GM12872 (cell line): ENCODE measurements around the gene OOSP3.

Source experiments
- TF ChIP-seq, protein P1 (sequence below): IDR thresholded peaks from 3 replicates; pipeline ENCODE4 v1.5.1; 2011; ENCODE audit warnings: low read depth, mild to moderate bottlenecking, low read length, moderate library complexity; ENCODE audit not compliant: insufficient read depth

The OOSP3 gene

DNA sequence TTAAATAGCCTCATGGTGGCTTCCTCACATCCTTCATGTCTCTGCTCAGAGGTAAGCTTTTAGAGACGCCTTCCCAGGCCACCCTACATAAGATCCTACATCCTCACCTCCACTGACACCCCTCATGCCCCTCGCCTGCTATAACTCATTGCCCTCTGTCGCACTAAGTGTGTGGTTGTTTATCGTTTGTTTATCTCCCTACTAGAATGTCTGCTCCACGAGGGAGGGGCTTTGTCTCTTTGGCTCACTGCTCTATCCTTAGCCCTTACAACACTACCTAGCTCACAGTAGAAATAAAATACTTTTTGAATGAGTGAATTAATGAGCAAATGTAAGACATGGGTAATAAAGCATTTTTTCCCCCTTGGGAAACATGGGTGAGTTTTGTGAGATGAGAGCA is 32.0 kb upstream of the OOSP3 start:
- TF ChIP-seq, protein P1, sequence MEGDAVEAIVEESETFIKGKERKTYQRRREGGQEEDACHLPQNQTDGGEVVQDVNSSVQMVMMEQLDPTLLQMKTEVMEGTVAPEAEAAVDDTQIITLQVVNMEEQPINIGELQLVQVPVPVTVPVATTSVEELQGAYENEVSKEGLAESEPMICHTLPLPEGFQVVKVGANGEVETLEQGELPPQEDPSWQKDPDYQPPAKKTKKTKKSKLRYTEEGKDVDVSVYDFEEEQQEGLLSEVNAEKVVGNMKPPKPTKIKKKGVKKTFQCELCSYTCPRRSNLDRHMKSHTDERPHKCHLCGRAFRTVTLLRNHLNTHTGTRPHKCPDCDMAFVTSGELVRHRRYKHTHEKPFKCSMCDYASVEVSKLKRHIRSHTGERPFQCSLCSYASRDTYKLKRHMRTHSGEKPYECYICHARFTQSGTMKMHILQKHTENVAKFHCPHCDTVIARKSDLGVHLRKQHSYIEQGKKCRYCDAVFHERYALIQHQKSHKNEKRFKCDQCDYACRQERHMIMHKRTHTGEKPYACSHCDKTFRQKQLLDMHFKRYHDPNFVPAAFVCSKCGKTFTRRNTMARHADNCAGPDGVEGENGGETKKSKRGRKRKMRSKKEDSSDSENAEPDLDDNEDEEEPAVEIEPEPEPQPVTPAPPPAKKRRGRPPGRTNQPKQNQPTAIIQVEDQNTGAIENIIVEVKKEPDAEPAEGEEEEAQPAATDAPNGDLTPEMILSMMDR = no peak

DNA sequence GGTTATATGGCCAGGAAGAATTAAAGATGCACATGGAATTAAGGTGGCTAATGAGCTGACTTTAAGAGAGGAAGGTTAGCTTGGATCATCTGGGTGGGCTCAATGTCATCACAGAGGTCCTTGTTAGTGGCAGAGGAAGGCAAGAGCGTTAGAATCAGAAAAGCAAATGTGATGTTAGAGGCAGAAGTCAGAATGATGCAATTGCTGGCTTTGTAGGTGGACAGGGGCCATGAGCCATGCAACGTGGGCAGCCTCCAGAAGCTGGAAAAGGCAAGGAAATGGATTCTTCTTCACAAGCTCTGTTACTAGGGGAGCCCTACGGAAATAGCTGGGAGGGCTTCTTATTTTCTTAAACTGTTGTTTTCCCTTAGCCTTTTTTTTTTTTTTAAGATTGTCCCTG is 31.0 kb upstream of the OOSP3 start:
- TF ChIP-seq, protein P1 = no peak

DNA sequence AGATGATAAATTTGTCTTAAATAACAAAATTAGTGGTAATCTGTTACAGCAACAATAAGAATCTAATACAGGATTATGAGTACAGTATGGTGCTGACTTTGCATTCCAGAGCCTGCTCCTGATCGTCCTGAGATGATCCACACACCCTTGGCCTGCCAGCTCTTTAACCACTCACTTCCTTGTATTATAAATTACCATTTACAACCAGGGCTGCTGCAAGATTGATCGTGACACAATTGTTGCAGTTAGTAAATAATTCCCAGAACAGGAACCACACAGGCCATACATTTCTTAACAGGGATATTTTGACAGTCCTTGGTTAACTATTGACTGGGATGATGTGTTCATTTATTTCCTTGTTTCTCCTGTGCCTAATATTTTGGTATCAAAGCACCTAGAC is 29.5 kb upstream of the OOSP3 start:
- TF ChIP-seq, protein P1 = no peak

DNA sequence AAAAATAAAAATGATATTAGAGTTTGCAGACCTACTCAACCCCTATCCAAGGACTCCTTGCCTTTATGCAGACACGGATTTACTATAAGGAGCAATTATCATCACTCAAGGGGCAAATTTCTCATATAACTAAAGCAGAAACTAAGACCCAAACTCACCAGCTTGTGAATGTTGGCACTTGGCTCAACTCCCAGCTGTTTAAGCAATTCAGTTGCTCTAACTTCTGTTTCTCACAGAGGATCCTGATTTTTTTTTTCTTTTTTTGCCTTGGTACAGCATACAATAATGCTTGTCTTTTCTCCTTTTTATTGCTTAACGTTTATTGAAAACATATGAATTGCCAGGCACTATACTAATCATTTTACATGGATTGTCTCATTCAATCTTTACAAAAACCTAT is 23.7 kb upstream of the OOSP3 start:
- TF ChIP-seq, protein P1 = no peak

DNA sequence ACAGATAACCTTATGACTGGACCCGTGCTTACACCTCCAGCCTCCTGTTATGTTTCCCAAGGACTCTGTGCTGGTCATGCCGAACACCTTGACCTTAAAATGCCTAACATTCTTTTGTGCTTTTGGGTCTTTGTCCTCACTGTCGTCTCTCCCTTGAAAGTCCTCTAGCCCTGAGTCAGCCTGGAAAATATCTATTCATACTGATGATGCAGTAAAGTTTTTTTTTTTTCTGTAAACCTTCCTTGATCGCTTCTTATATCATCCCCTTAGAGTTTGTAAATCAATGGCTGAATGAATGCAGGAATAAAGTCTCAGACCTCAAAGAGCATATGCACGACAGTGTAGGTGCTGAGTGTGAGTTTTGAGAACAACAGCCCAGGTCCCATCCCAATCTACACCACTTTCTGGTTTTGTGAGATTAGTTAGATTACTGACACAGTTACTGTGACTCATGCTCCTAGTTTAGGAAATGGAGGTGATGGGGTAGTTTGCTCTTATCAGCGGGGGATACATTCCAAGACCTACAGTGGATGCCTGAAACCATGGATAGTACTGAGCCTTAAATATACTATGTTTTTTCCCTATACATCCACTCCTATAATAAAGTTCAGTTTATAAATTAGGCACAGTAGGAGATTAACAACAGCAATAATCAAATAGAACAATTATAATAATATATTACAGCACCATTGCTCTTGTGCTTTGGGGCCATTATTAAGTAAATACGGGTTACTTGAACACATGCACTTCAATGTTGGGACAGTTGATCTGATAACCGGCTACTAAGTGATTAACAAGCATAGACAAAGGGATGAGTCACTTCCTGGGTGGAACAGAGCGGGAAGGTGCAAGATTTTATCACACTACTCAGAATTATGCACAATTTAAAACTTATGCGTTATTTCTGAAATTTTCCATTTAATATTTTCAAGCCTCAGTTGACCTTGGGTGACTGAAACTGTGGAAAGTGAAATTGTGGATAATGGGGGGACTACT is 20.8 kb upstream of the OOSP3 start:
- TF ChIP-seq, protein P1 = no peak

DNA sequence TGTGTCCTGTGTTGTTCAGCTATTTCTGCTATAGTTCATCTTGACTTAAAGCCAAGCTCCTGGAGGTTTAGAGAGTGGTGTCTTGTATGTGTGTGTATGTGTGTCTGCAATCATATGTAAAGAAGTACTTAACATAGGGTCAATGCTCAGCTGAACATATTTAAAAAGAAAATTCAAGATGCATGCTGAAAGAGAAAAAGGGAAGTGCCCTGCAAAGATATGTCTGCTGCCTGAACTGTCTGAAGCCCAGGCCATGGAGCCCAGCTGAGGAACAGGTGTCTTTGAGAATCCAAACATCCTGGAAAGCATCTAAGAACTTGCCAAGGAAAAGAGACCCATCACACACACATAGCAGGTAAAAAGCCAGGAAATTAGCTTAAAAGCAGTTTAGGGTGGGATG is 18.9 kb upstream of the OOSP3 start:
- TF ChIP-seq, protein P1 = no peak

DNA sequence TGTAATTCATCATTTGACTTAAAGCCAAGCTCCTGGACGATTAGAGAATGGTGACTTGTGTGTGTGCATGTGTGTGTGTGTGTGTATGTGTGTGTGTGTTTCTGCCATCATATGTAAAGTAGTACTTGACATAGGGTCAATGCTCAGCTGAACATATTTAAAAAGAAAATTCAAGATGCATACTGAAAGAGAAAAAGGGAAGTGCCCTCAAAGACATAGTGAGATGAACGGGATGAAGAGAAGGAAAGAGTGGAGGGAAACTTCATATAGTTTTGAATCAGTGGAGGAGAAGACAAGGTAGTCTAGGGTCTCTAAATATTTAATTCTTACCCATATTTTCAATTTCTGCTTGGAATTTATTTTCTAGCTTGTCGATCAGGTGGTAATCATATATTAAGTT is 16.3 kb upstream of the OOSP3 start:
- TF ChIP-seq, protein P1 = no peak
